Endothelial cell of umbilical vein (primary cell): Measurements from ENCODE around the gene ZFYVE28.

Experiments
- EZH2 ChIP-seq: IDR thresholded peaks from 2 replicates; pipeline ENCODE4 v1.6.1; 2012; ENCODE audit warnings: borderline replicate concordance, low read depth, mild to moderate bottlenecking, moderate library complexity, low read length, inconsistent platforms; ENCODE audit not compliant: severe bottlenecking
- FOS ChIP-seq: IDR thresholded peaks from 2 replicates; pipeline ENCODE4 v1.6.1; 2011; ENCODE audit warnings: mild to moderate bottlenecking, low read length, moderate library complexity, borderline replicate concordance; ENCODE audit not compliant: insufficient read depth
- GATA2 ChIP-seq: IDR thresholded peaks from 2 replicates; pipeline ENCODE4 v1.7.0; 2011; ENCODE audit warnings: low read depth, mild to moderate bottlenecking, moderate library complexity, mixed read lengths, low read length; ENCODE audit not compliant: insufficient read length, insufficient read depth
- JUN ChIP-seq: IDR thresholded peaks from 2 replicates; pipeline ENCODE4 v1.6.1; 2011; ENCODE audit warnings: borderline replicate concordance, low read depth; ENCODE audit not compliant: insufficient read length, insufficient read depth
- MYC ChIP-seq: IDR thresholded peaks from one replicate; pipeline ENCODE4 v1.6.1; 2011; ENCODE audit warnings: mild to moderate bottlenecking, low read depth, low read length
- POLR2A ChIP-seq: IDR thresholded peaks from 2 replicates; pipeline ENCODE4 v1.6.1; 2012; ENCODE audit warnings: low read depth, mild to moderate bottlenecking, control low read depth, low read length
- POLR2AphosphoS5 ChIP-seq: IDR thresholded peaks from 2 replicates; pipeline ENCODE4 v1.6.1; 2012; ENCODE audit warnings: low read depth, mild to moderate bottlenecking, control low read depth, low read length, moderate library complexity; ENCODE audit not compliant: insufficient read depth
- TF ChIP-seq, protein P1 (sequence below), 2 donors: IDR thresholded peaks; 1 replicate in 1 of 2; 2 replicates in 1 of 2; pipeline ENCODE4 v1.5.1; 2011; ENCODE audit warnings: low read length in 2 of 2, mild to moderate bottlenecking in 2 of 2, moderate library complexity in 2 of 2, control low read depth in 1 of 2, inconsistent platforms in 1 of 2, low read depth in 1 of 2; ENCODE audit not compliant: insufficient read depth in 1 of 2; ENCODE audit errors: extremely low read depth in 1 of 2
- TF ChIP-seq, protein P2 (sequence below): IDR thresholded peaks from 2 replicates; pipeline ENCODE4 v1.6.1; 2011; ENCODE audit not compliant: insufficient read depth, insufficient read length

DNA sequence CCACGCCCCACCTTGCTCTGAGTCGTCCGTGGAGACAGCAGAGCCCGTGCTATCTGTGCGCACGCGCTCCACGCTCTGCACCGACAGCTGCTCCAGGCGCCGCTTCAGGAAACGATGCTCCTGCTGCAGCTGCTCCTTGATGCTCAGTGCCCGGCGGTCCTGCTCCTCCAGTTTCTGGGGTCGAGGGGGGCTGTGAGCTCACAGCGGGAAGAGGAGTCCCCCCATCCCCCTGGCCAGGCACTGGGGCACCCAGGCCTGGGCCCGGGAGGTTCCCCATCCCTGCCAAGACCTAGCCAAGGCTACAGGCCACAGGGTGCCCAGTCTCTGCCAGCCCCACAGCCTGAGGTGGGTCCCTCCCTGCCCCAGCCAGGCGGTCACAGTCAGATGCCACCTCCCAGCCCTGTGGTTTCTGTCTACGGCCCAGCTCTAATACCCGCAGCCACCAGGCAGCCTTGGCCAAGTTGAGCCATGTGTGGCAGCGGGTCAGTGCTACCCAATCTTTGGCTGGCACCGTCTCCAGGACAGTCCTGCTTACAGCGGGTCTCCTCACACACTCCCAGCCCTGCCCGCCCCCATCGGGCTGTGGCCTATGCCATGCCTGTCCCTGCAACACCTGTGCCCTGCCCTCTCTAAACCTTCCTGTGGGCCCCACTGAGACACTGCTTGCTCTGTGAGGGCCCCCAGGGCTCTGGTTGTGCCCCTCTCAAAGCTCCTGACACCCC lies 167.2 kb downstream of the ZFYVE28 start:
- TF ChIP-seq, protein P1, sequence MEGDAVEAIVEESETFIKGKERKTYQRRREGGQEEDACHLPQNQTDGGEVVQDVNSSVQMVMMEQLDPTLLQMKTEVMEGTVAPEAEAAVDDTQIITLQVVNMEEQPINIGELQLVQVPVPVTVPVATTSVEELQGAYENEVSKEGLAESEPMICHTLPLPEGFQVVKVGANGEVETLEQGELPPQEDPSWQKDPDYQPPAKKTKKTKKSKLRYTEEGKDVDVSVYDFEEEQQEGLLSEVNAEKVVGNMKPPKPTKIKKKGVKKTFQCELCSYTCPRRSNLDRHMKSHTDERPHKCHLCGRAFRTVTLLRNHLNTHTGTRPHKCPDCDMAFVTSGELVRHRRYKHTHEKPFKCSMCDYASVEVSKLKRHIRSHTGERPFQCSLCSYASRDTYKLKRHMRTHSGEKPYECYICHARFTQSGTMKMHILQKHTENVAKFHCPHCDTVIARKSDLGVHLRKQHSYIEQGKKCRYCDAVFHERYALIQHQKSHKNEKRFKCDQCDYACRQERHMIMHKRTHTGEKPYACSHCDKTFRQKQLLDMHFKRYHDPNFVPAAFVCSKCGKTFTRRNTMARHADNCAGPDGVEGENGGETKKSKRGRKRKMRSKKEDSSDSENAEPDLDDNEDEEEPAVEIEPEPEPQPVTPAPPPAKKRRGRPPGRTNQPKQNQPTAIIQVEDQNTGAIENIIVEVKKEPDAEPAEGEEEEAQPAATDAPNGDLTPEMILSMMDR (IDR thresholded peaks at IDR 0.05; ENCODE audit: extremely low read depth in 1 of 2, insufficient read depth in 1 of 2, low read depth in 1 of 2, low read length in 2 of 2) = no peak
- TF ChIP-seq POLR2AphosphoS5 (no peak), EZH2 (no peak), MYC (no peak), POLR2A (no peak), FOS (no peak), JUN (no peak), GATA2 (no peak)
- TF ChIP-seq, protein P2, sequence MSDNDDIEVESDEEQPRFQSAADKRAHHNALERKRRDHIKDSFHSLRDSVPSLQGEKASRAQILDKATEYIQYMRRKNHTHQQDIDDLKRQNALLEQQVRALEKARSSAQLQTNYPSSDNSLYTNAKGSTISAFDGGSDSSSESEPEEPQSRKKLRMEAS = no peak
